Left lobe of liver (tissue), 2 donors: ENCODE results near the gene NTHL1. TPM values are rescaled to one million over a fixed set of nuclear protein-coding genes. Genes with fewer than 3 reads are reported as not detected.

Experiments
- ATAC-seq: fragments of 200-7000 bp; cut with Tn5 transposase; one replicate; pipeline ENCODE4 v1.9.1; 2020; ENCODE audit warnings: mild to moderate bottlenecking, moderate library complexity
- DNase-seq: peaks from one replicate; pipeline ENCODE4 v3.0.0-alpha.2; 2020; ENCODE audit warnings: low spot score
- total RNA-seq: library from RNA; stranded (reverse); gene quantifications from one replicate; pipeline ENCODE4 v1.2.1, GENCODE V29; 2021
- donor health status: DM: no; HTN: no; CAD: no; lungs with moderate emphysema.
- donor health status: DM: no; HTN: yes; CAD: no.

NTHL1 gene
- total RNA-seq, 1 donor from 2014 or later, result 109 TPM

- DNase-seq (no peak), ATAC-seq (no peak)
Observed at GRCh38 chr16:2031081-2031577, 16.5 kb downstream of the NTHL1 start.

- ATAC-seq (no peak), DNase-seq (no peak)
Observed at GRCh38 chr16:2030036-2030435, 17.6 kb downstream of the NTHL1 start.

GRCh38 chr16:2029350-2029749 is 18.3 kb downstream of the NTHL1 start:
- ATAC-seq (peak; percentile 37), DNase-seq (peak; percentile 83)

- DNase-seq, result peak; percentile 78
- ATAC-seq, result peak; percentile 45
Observed at GRCh38 chr16:2028620-2029220, 18.9 kb downstream of the NTHL1 start.

GRCh38 chr16:2028146-2028545 is 19.5 kb downstream of the NTHL1 start:
- DNase-seq (no peak), ATAC-seq (peak; percentile 1)

- peak; percentile 58 for DNase-seq
- ATAC-seq, result peak; percentile 1
Observed at GRCh38 chr16:2027024-2028010, 20.3 kb downstream of the NTHL1 start.

- peak; percentile 48 for ATAC-seq
Observed at GRCh38 chr16:2026461-2027023, 21.1 kb downstream of the NTHL1 start, which contains the start of gene NHERF2. TSS of gene NHERF2 (plus strand) at chr16:2026902. CDS start at chr16:2027006, 104 bp downstream.

GRCh38 chr16:2025878-2026460 is 21.7 kb downstream of the NTHL1 start:
- ATAC-seq (no peak), DNase-seq (no peak)

More at GRCh38 chr16:2026461-2027023, 21.1 kb downstream of the NTHL1 start, which contains the start of gene NHERF2:
- peak; percentile 70 for DNase-seq

GRCh38 chr16:2025251-2025650 is 22.4 kb downstream of the NTHL1 start:
- ATAC-seq (no peak), DNase-seq (no peak)

GRCh38 chr16:2024032-2024420 is 23.6 kb downstream of the NTHL1 start:
- DNase-seq (no peak), ATAC-seq (no peak)

GRCh38 chr16:2023092-2024031 is 24.3 kb downstream of the NTHL1 start:
- DNase-seq, result peak; percentile 97
- peak; percentile 86 for ATAC-seq

- no peak for DNase-seq
- no peak for ATAC-seq
Observed at GRCh38 chr16:2022723-2023091, 24.9 kb downstream of the NTHL1 start.

GRCh38 chr16:2019921-2020831 is 27.5 kb downstream of the NTHL1 start:
- ATAC-seq (no peak), DNase-seq (no peak)

- ATAC-seq, result no peak
- DNase-seq, result no peak
Observed at GRCh38 chr16:2019518-2019920, 28.1 kb downstream of the NTHL1 start, which contains the start of gene NPW. TSS of gene NPW (plus strand) at chr16:2019785.

GRCh38 chr16:2016407-2016922 is 31.2 kb downstream of the NTHL1 start:
- DNase-seq, result no peak
- ATAC-seq, result no peak

- DNase-seq, result no peak
- ATAC-seq, result no peak
Observed at GRCh38 chr16:2015947-2016208, 31.8 kb downstream of the NTHL1 start.

GRCh38 chr16:2015117-2015946 is 32.3 kb downstream of the NTHL1 start:
- ATAC-seq, result no peak
- DNase-seq, result no peak

- no peak for DNase-seq
- no peak for ATAC-seq
Observed at GRCh38 chr16:2013527-2013926, 34.1 kb downstream of the NTHL1 start.
